ENCODE data around the gene FRMPD4. TPM values are rescaled to one million over a fixed set of nuclear protein-coding genes. Genes with fewer than 3 reads are reported as not detected.

The FRMPD4 gene
- total RNA-seq, 1 experiment from 2014 or later, result not detected

DNA sequence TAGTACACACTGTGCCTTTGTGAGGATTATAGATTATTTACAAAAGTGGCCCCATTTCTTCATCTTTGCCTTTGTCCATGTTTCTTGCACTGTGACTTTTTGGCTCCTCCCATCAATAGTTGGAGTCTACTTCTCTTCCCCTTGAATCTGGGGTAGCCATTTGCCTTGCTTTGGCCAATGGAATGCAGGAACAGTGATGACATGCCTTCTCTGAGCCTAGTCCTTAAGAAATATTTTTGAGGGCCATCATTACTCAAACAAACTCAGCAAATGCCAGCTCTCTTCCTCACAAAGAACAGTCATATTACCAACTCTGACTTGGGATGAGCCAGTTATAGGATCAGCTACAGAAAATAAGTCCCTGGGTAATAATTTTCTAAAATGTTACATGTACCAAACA lies 189.6 kb downstream of the FRMPD4 start:
- CTCF ChIA-PET, result no interaction called here
- Mint-ChIP-seq H3K27me3 (ENCODE audit: insufficient read depth, unreplicated experiment) (no peaks in the 10 kb centered on the region), H3K27ac (ENCODE audit: unreplicated experiment) (no peak overlapping the region), H3K4me3 (ENCODE audit: unreplicated experiment) (no peak overlapping the region), H3K36me3 (ENCODE audit: insufficient read depth, unreplicated experiment) (no peaks in the 10 kb centered on the region), H3K9me3 (ENCODE audit: unreplicated experiment) (no peaks in the 10 kb centered on the region), H3K4me1 (ENCODE audit: low read depth, unreplicated experiment) (no peaks in the 10 kb centered on the region)
- POLR2A ChIA-PET, result no interaction called here
- Histone ChIP-seq H3K9me3 (no peaks in the 10 kb centered on the region), H3K4me1 (no peaks in the 10 kb centered on the region), H3K27me3 (replicated peaks; ENCODE audit: control insufficient read depth, insufficient read depth, low read length) (no peaks in the 10 kb centered on the region), H3K4me3 (ENCODE audit: low read depth, low read length) (no peak overlapping the region), H3K36me3 (ENCODE audit: control insufficient read depth, insufficient read depth, low read length) (no peaks in the 10 kb centered on the region)
- intact Hi-C loops (cut with micrococcal nuclease; ENCODE audit: unreplicated experiment), result no loop called here
- TF ChIP-seq, protein P1, sequence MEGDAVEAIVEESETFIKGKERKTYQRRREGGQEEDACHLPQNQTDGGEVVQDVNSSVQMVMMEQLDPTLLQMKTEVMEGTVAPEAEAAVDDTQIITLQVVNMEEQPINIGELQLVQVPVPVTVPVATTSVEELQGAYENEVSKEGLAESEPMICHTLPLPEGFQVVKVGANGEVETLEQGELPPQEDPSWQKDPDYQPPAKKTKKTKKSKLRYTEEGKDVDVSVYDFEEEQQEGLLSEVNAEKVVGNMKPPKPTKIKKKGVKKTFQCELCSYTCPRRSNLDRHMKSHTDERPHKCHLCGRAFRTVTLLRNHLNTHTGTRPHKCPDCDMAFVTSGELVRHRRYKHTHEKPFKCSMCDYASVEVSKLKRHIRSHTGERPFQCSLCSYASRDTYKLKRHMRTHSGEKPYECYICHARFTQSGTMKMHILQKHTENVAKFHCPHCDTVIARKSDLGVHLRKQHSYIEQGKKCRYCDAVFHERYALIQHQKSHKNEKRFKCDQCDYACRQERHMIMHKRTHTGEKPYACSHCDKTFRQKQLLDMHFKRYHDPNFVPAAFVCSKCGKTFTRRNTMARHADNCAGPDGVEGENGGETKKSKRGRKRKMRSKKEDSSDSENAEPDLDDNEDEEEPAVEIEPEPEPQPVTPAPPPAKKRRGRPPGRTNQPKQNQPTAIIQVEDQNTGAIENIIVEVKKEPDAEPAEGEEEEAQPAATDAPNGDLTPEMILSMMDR (IDR thresholded peaks at IDR 0.05; ENCODE audit: insufficient read depth in 1 of 2, low read depth in 1 of 2, low read length in 1 of 2, severe bottlenecking in 1 of 2, unreplicated experiment in 1 of 2), result no peak
- no TSS peak for BruUV-seq (replicated peaks)
- no peak for DNase-seq

DNA sequence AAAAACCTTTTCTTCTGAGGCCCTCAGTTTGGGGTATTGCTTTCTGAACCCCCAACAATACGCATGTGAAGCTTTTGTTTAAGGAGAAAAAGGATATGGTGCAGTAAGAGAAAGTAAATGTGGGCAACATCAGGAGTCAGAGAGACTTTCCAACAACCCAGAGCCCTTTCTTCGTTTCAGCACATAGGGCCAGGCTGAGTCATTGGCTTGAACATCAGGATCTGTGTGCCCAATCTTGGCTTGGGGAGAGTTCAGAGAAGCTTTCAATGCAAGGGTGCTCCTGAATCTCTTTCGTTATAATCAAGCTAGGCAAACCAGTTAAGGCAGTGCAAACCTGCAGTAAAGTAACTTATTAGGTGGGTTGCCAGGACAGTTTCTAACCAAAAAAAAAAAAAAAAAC lies 191.2 kb downstream of the FRMPD4 start:
- Mint-ChIP-seq H3K27me3 (ENCODE audit: insufficient read depth, unreplicated experiment) (no peaks in the 10 kb centered on the region), H3K4me3 (ENCODE audit: unreplicated experiment) (no peak overlapping the region), H3K27ac (ENCODE audit: unreplicated experiment) (no peak overlapping the region), H3K4me1 (ENCODE audit: low read depth, unreplicated experiment) (no peaks in the 10 kb centered on the region), H3K36me3 (ENCODE audit: insufficient read depth, unreplicated experiment) (no peaks in the 10 kb centered on the region), H3K9me3 (ENCODE audit: unreplicated experiment) (no peaks in the 10 kb centered on the region)
- H3K27me3 ChIP-seq (replicated peaks; ENCODE audit: control insufficient read depth, insufficient read depth, low read length), result no peaks in the 10 kb centered on the region
- H3K4me1 ChIP-seq, result no peaks in the 10 kb centered on the region
- TF ChIP-seq, protein P1 (IDR thresholded peaks at IDR 0.05; ENCODE audit: insufficient read depth in 1 of 2, low read depth in 1 of 2, low read length in 1 of 2, severe bottlenecking in 1 of 2, unreplicated experiment in 1 of 2), result no peak
- no peaks in the 10 kb centered on the region for H3K9me3 ChIP-seq
- intact Hi-C loops (cut with micrococcal nuclease; ENCODE audit: unreplicated experiment), result no loop called here
- BruUV-seq (replicated peaks), result no TSS peak
- no peak for DNase-seq
- ChIA-PET CTCF (interaction anchor here (0.6 kb wide), 1 partner anchor 138 kb away, joined by 9 read pairs; no protein-coding TSS in a partner anchor), POLR2A (no interaction called here)
- H3K36me3 ChIP-seq (ENCODE audit: control insufficient read depth, insufficient read depth, low read length), result no peaks in the 10 kb centered on the region
- no peak overlapping the region for H3K4me3 ChIP-seq (ENCODE audit: low read depth, low read length)

DNA sequence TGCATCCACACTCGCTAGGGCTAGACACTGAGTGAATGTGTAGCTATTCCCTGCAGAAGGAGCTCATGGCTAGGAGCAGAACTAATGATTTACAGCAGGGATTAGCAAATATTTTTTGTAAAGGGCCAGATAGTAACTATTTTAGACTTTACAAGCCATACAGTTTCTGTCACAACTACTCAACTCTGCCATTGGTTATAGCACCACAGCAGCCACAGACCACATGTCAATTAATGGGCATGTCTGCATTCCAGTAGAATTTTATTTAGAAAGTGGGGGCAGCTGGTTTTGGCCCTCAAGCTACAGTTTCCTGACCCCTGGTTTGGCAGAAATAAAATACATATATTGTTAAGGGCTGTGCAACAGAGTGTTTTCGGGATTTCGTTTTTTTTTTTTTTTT lies 192.6 kb downstream of the FRMPD4 start:
- no TSS peak for BruUV-seq (replicated peaks)
- no peak overlapping the region for H3K27ac Mint-ChIP-seq (ENCODE audit: unreplicated experiment)

More for the DNA sequence above, 192.6 kb downstream of the FRMPD4 start:
- POLR2A ChIA-PET, result no interaction called here
- H3K36me3 Mint-ChIP-seq (ENCODE audit: insufficient read depth, unreplicated experiment), result no peaks in the 10 kb centered on the region
- no peaks in the 10 kb centered on the region for H3K9me3 Mint-ChIP-seq (ENCODE audit: unreplicated experiment)
- no peaks in the 10 kb centered on the region for H3K36me3 ChIP-seq (ENCODE audit: control insufficient read depth, insufficient read depth, low read length)
- TF ChIP-seq, protein P1 (IDR thresholded peaks at IDR 0.05; ENCODE audit: insufficient read depth in 1 of 2, low read depth in 1 of 2, low read length in 1 of 2, severe bottlenecking in 1 of 2, unreplicated experiment in 1 of 2), result no peak
- peaks cover 4% of the 10 kb centered on the region for H3K27me3 Mint-ChIP-seq (ENCODE audit: insufficient read depth, unreplicated experiment)
- intact Hi-C loops (cut with micrococcal nuclease; ENCODE audit: unreplicated experiment), result no loop called here
- no peaks in the 10 kb centered on the region for H3K4me1 ChIP-seq
- no peak for DNase-seq
- H3K9me3 ChIP-seq, result no peaks in the 10 kb centered on the region
- no peaks in the 10 kb centered on the region for H3K4me1 Mint-ChIP-seq (ENCODE audit: low read depth, unreplicated experiment)
- no peak overlapping the region for H3K4me3 ChIP-seq (ENCODE audit: low read depth, low read length)
- H3K27me3 ChIP-seq (replicated peaks; ENCODE audit: control insufficient read depth, insufficient read depth, low read length), result no peaks in the 10 kb centered on the region
- CTCF ChIA-PET, result no interaction called here
- H3K4me3 Mint-ChIP-seq (ENCODE audit: unreplicated experiment), result no peak overlapping the region
